Muscle layer of duodenum (tissue), 2 donors: ENCODE results near the gene ITGB3BP.

Experiments
- H3K27ac ChIP-seq: one replicate; pipeline ENCODE4 v1.7.0; 2013; ENCODE audit warnings: mild to moderate bottlenecking, low read length
- H3K27me3 ChIP-seq: one replicate; pipeline ENCODE4 v1.7.0; 2013; ENCODE audit warnings: low read depth, mild to moderate bottlenecking, control low read depth, low read length
- H3K36me3 ChIP-seq, 2 donors: one replicate each; pipeline ENCODE4 v1.7.0; 2013; ENCODE audit warnings: low read length in 2 of 2, control low read depth in 1 of 2, mild to moderate bottlenecking in 1 of 2; ENCODE audit not compliant: insufficient read depth in 2 of 2, control insufficient read depth in 1 of 2
- H3K4me1 ChIP-seq, 2 donors: one replicate each; pipeline ENCODE4 v1.7.0; 2013; ENCODE audit warnings: low read length in 2 of 2, mild to moderate bottlenecking in 2 of 2, control low read depth in 1 of 2, moderate library complexity in 1 of 2; ENCODE audit not compliant: insufficient read depth in 2 of 2, control insufficient read depth in 1 of 2
- H3K4me3 ChIP-seq, 2 donors: one replicate each; pipeline ENCODE4 v1.7.0; 2013; ENCODE audit warnings: low read length in 2 of 2, low read depth in 1 of 2, mild to moderate bottlenecking in 1 of 2
- H3K9me3 ChIP-seq, 2 donors: one replicate each; pipeline ENCODE4 v1.7.0; 2013; ENCODE audit warnings: low read length in 2 of 2, control low read depth in 1 of 2, mild to moderate bottlenecking in 1 of 2; ENCODE audit not compliant: control insufficient read depth in 1 of 2
- donor health status: healthy.

Gene ITGB3BP

GRCh38 chr1:63545780-63546179, 22.8 kb upstream of the ITGB3BP start:
- no peak overlapping the region for H3K27ac ChIP-seq
- H3K4me1 ChIP-seq, result no peaks in the 10 kb centered on the region
- no peak overlapping the region for H3K4me3 ChIP-seq
- no peaks in the 10 kb centered on the region for H3K9me3 ChIP-seq
- H3K36me3 ChIP-seq, result peaks cover 0 to 17% of the 10 kb centered on the region in 2 donors
- H3K27me3 ChIP-seq, result no peaks in the 10 kb centered on the region

GRCh38 chr1:63537940-63538339, 14.9 kb upstream of the ITGB3BP start:
- H3K36me3 ChIP-seq, result peaks cover 6 to 12% of the 10 kb centered on the region in 2 donors
- no peaks in the 10 kb centered on the region for H3K4me1 ChIP-seq
- H3K4me3 ChIP-seq, result no peak overlapping the region
- H3K9me3 ChIP-seq, result no peaks in the 10 kb centered on the region
- no peaks in the 10 kb centered on the region for H3K27me3 ChIP-seq
- H3K27ac ChIP-seq, result no peak overlapping the region

DNA sequence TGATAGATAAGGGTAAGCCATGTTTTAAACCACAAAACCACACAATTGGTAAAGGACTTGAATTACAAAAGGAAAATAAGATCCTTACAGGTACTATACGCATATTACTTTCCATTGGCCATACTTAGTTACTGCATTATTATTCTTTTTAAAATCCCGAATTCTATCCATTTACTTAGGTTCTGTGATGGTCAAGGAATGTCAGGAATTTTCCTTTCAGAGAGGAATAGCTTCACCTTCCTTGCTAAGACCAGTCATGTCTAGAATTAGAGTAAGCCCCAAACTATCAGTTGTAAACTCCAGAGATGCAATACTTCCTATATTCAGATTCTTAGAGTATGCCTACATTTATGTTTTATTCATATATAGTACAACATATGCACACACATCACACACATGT, 14.0 kb upstream of the ITGB3BP start:
- H3K4me1 ChIP-seq, result no peaks in the 10 kb centered on the region
- H3K9me3 ChIP-seq, result no peaks in the 10 kb centered on the region
- H3K27me3 ChIP-seq, result no peaks in the 10 kb centered on the region
- no peak overlapping the region for H3K4me3 ChIP-seq
- no peak overlapping the region for H3K27ac ChIP-seq
- peaks cover 7 to 17% of the 10 kb centered on the region in 2 donors for H3K36me3 ChIP-seq

DNA sequence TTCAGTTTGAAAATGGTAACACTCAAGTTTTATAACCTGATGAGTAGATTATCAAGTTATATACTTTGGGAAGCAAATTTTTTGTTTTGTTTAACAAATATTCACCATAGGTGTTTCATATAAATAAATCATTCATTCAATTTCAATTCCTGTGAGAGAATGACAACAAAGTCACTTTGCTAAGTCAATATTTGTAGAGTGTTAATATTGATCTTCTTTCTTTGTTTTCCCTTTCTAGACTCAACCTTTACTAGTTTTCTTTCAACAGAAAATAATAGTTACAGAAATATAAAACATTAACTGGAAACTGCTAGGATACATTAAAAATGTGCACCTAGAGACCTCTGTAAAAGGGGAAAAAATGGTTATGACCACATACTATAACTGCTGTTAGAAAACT, 11.4 kb upstream of the ITGB3BP start:
- Histone ChIP-seq H3K4me3 (no peak overlapping the region), H3K9me3 (no peaks in the 10 kb centered on the region), H3K27ac (no peak overlapping the region), H3K27me3 (no peaks in the 10 kb centered on the region), H3K4me1 (no peaks in the 10 kb centered on the region), H3K36me3 (peaks cover 7 to 22% of the 10 kb centered on the region in 2 donors)

DNA sequence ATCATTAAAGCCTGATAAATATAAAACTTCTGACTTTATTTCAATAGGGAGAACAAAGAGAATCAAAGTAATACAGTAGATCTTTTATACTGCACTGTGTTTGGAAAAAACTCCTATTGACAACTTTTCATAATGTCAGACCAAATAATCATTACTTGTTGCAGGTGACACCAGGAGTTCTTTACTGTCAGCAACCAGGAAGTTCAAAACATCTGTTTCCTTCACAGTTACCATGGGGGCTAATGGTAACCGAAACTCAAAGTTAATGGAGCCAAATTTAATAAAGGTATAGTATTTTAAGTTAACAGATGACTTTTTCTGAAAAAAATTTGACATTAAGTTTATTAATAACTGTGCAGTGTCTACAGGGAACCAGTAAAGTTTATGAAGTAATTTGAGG, 10.9 kb upstream of the ITGB3BP start:
- H3K36me3 ChIP-seq, result peaks cover 7 to 22% of the 10 kb centered on the region in 2 donors
- no peaks in the 10 kb centered on the region for H3K9me3 ChIP-seq
- H3K27me3 ChIP-seq, result no peaks in the 10 kb centered on the region
- H3K4me1 ChIP-seq, result no peaks in the 10 kb centered on the region
- no peak overlapping the region for H3K27ac ChIP-seq
- H3K4me3 ChIP-seq, result no peak overlapping the region

DNA sequence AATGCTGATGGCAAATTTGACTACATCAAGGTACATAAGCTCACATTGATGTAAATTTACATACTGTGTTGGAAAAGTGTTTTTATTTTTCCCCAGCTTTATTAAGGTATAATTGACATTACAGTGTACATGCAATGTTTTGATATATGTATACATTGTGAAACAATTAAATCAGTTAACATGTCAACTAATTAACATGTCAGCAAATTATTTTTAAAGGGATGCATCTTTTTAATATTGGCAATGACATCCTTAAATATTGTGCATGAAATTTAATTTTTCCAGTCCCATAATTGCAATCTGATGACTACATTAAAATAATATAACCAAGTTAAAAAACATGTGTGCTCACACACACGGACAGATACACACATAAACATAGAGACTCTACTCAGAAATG, 9.7 kb upstream of the ITGB3BP start:
- H3K27me3 ChIP-seq, result no peaks in the 10 kb centered on the region
- peaks cover 7 to 28% of the 10 kb centered on the region in 2 donors for H3K36me3 ChIP-seq
- H3K9me3 ChIP-seq, result no peaks in the 10 kb centered on the region
- H3K4me3 ChIP-seq, result no peak overlapping the region
- no peak overlapping the region for H3K27ac ChIP-seq
- no peaks in the 10 kb centered on the region for H3K4me1 ChIP-seq

- H3K4me3 ChIP-seq, result peak overlapping the region; percentile 94 to 96
- H3K4me1 ChIP-seq, result peaks cover 0 to 19% of the 10 kb centered on the region in 2 donors
- peaks cover 0 to 18% of the 10 kb centered on the region in 2 donors for H3K36me3 ChIP-seq
- H3K27me3 ChIP-seq, result no peaks in the 10 kb centered on the region
- no peaks in the 10 kb centered on the region for H3K9me3 ChIP-seq
- H3K27ac ChIP-seq, result peak overlapping the region; percentile 86
Measured at GRCh38 chr1:63524201-63524600, 1.2 kb upstream of the ITGB3BP start.

GRCh38 chr1:63523738-63524137, 713 bp upstream of the ITGB3BP start:
- no peaks in the 10 kb centered on the region for H3K27me3 ChIP-seq
- H3K4me1 ChIP-seq, result peaks cover 0 to 19% of the 10 kb centered on the region in 2 donors
- H3K4me3 ChIP-seq, result peak overlapping the region; percentile 94 to 96
- no peaks in the 10 kb centered on the region for H3K9me3 ChIP-seq
- peak overlapping the region; percentile 86 for H3K27ac ChIP-seq
- peaks cover 0 to 18% of the 10 kb centered on the region in 2 donors for H3K36me3 ChIP-seq

DNA sequence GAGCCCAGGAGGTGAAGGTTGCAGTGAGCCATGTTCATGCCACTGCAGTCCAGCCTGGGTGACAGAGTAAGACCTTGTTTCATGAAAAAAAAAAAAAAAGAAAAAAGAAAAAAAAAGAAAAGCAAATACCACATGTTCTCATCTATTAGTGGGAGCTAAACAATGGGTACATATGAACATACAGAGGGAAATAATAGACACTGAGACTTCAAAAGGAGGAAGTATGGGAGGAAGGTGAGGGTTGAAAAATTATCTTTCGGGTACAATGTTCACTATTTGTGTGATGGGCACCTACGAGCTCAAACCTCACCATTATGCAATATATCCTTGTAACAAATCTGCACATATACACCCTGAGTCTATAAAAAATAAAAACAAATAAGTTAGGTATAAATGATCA, 6.4 kb downstream of the ITGB3BP start:
- no peaks in the 10 kb centered on the region for H3K9me3 ChIP-seq
- H3K27ac ChIP-seq, result no peak overlapping the region
- no peak overlapping the region for H3K4me3 ChIP-seq
- H3K36me3 ChIP-seq, result no peaks in the 10 kb centered on the region
- no peaks in the 10 kb centered on the region for H3K27me3 ChIP-seq
- H3K4me1 ChIP-seq, result no peaks in the 10 kb centered on the region

GRCh38 chr1:63512584-63512983, 10.4 kb downstream of the ITGB3BP start:
- Histone ChIP-seq H3K36me3 (no peaks in the 10 kb centered on the region), H3K9me3 (no peaks in the 10 kb centered on the region), H3K4me3 (no peak overlapping the region), H3K27me3 (no peaks in the 10 kb centered on the region), H3K4me1 (no peaks in the 10 kb centered on the region), H3K27ac (no peak overlapping the region)

DNA sequence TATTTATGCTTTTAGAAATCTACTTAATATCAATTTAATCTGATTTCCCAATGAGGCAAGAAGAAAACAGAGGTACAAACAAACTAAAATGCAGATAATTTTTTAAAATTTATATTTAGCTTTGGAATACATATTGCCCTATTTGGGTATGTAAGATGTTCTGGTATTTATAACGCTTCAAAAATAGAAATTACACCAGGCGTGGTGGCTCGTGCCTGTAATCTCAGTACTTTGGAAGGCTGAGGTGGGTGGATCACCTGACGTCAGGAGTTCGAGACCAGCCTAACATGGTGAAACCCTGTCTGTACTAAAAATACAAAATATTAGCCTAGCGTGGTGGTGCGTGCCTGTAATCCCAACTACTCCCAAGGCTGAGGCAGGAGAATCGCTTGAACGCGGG, 13.3 kb downstream of the ITGB3BP start:
- Histone ChIP-seq H3K36me3 (no peaks in the 10 kb centered on the region), H3K4me1 (no peaks in the 10 kb centered on the region), H3K9me3 (no peaks in the 10 kb centered on the region), H3K4me3 (no peak overlapping the region), H3K27me3 (no peaks in the 10 kb centered on the region), H3K27ac (no peak overlapping the region)

GRCh38 chr1:63506782-63507181, 16.2 kb downstream of the ITGB3BP start:
- H3K36me3 ChIP-seq, result no peaks in the 10 kb centered on the region
- H3K9me3 ChIP-seq, result no peaks in the 10 kb centered on the region
- H3K4me3 ChIP-seq, result no peak overlapping the region
- no peaks in the 10 kb centered on the region for H3K4me1 ChIP-seq
- H3K27me3 ChIP-seq, result no peaks in the 10 kb centered on the region
- H3K27ac ChIP-seq, result no peak overlapping the region
